PC-9 (cell line): ENCODE measurements around the gene RCOR1. TPM values are rescaled to one million over a fixed set of nuclear protein-coding genes. Genes with fewer than 3 reads are reported as not detected.
"Not testable (repeated sequence)": the region's sequence is repeated elsewhere in the genome, so short reads cannot be mapped to it uniquely, and the experiment has no call there.

ENCODE experiments used
- BruUV-seq: library from RNA; stranded (reverse); fragments of 400-500 nt; replicated peaks from 2 replicates; lab custom pipeline; 2021; lab: Mats Ljungman, UMichigan
- CTCF ChIA-PET: fragments of 300-600 bp; sonication (Branson Sonifier 250); formaldehyde crosslinking; loops from one replicate; lab custom pipeline; 2022; ENCODE audit warnings: antibody characterized with exemption; lab: Charles Lee
- POLR2A ChIA-PET: fragments of 300-600 bp; sonication (Branson Sonifier 250); formaldehyde crosslinking; loops from one replicate; lab custom pipeline; 2022; ENCODE audit warnings: antibody characterized with exemption; ENCODE audit not compliant: unreplicated experiment; lab: Charles Lee
- DNase-seq, 2 experiments: peaks; one replicate each; pipeline versions ENCODE4 v3.0.0 to v3.0.0-alpha.2; 2015 to 2022; ENCODE audit warnings: mixed read lengths in 1 of 2
- H2AFZ ChIP-seq: fragments of 200-600 bp; sonication (generic); 2 replicates; pipeline ENCODE4 v1.8.1; 2017; ENCODE audit warnings: antibody characterized with exemption
- H3F3A ChIP-seq: fragments of 200-600 bp; sonication (generic); 2 replicates; pipeline ENCODE4 v1.8.1; 2017; ENCODE audit warnings: antibody characterized with exemption, mild to moderate bottlenecking, low read depth; ENCODE audit not compliant: insufficient read depth
- H3K27ac ChIP-seq: fragments of 200-600 bp; sonication (generic); 2 replicates; pipeline ENCODE4 v1.6.1; 2016; ENCODE audit warnings: mixed run types
- H3K27me3 ChIP-seq: fragments of 200-600 bp; sonication (generic); 2 replicates; pipeline ENCODE4 v1.6.1; 2016; ENCODE audit warnings: low read depth, mixed run types; ENCODE audit not compliant: insufficient read depth
- H3K36me3 ChIP-seq: fragments of 200-600 bp; sonication (generic); 2 replicates; pipeline ENCODE4 v1.6.1; 2016; ENCODE audit warnings: low read depth, mixed run types
- H3K4me1 ChIP-seq: fragments of 200-600 bp; sonication (generic); replicated peaks from 2 replicates; pipeline ENCODE4 v1.6.1; 2016; ENCODE audit warnings: mixed run types; ENCODE audit not compliant: insufficient read depth
- H3K4me2 ChIP-seq: fragments of 200-600 bp; sonication (generic); 2 replicates; pipeline ENCODE4 v1.6.1; 2017; ENCODE audit warnings: mixed run types
- H3K4me3 ChIP-seq: fragments of 200-600 bp; sonication (generic); 2 replicates; pipeline ENCODE4 v1.6.1; 2016; ENCODE audit warnings: mixed run types
- H3K79me2 ChIP-seq: fragments of 200-600 bp; sonication (generic); 2 replicates; pipeline ENCODE4 v1.6.1; 2017; ENCODE audit warnings: low read depth, mixed run types
- H3K9me2 ChIP-seq: fragments of 200-600 bp; sonication (generic); 2 replicates; pipeline ENCODE4 v1.8.1; 2017; ENCODE audit warnings: mild to moderate bottlenecking; ENCODE audit not compliant: insufficient read depth
- H3K9me3 ChIP-seq: fragments of 200-600 bp; sonication (generic); 2 replicates; pipeline ENCODE4 v1.8.1; 2016; ENCODE audit warnings: low read depth; ENCODE audit not compliant: insufficient read depth
- H4K20me1 ChIP-seq: fragments of 200-600 bp; sonication (generic); 2 replicates; pipeline ENCODE4 v1.8.1; 2017; ENCODE audit not compliant: insufficient read depth
- CTCF ChIP-seq: fragments of 200-600 bp; sonication (generic); conservative IDR thresholded peaks from 2 replicates; pipeline ENCODE4 v1.6.1; 2017; ENCODE audit warnings: mixed run types, antibody characterized with exemption, mild to moderate bottlenecking, moderate library complexity
- EZH2 ChIP-seq: fragments of 200-600 bp; sonication (generic); IDR thresholded peaks from 2 replicates; pipeline ENCODE4 v1.8.0; 2017; ENCODE audit warnings: antibody characterized with exemption, low read depth
- intact Hi-C: fragments of 100-400 bp; cut with micrococcal nuclease; formaldehyde crosslinking; loops from one replicate; pipeline ENCODE4 v1.10.0; 2022; ENCODE audit not compliant: unreplicated experiment
- total RNA-seq: library from RNA; stranded (reverse); gene quantifications from 2 replicates; pipeline ENCODE4 v1.2.3, GENCODE V29; 2021

The RCOR1 gene
- total RNA-seq, 1 experiment from 2014 or later = 67.2 TPM

GRCh38 chr14:102630405-102630804, 38.0 kb downstream of the RCOR1 start:
- TF ChIP-seq CTCF (no peak), EZH2 (no peak)
- H3K36me3 ChIP-seq = peaks cover 5% of the 10 kb centered on the region; the same call in 1 of the 2 replicates
- H3K27ac ChIP-seq = no peak overlapping the region
- intact Hi-C loops = no loop called here
- DNase-seq = peak in 1 of 2 experiments; percentile 35
- peaks cover 80% of the 10 kb centered on the region for H4K20me1 ChIP-seq
- ChIA-PET POLR2A (no interaction called here), CTCF (interaction anchor here (2.6 kb wide), 1 partner anchor 36 kb away, joined by 8 read pairs; no protein-coding TSS in a partner anchor)
- H2AFZ ChIP-seq = no peak overlapping the region
- no TSS peak for BruUV-seq
- H3F3A ChIP-seq = peaks cover 47% of the 10 kb centered on the region; the same call in 1 of the 2 replicates
- H3K79me2 ChIP-seq = peaks cover 95% of the 10 kb centered on the region
- H3K4me1 ChIP-seq = peaks cover 14% of the 10 kb centered on the region
- H3K4me2 ChIP-seq = no peak overlapping the region
- H3K9me3 ChIP-seq = no peaks in the 10 kb centered on the region
- H3K9me2 ChIP-seq = no peaks in the 10 kb centered on the region
- no peak overlapping the region for H3K4me3 ChIP-seq
- H3K27me3 ChIP-seq = no peaks in the 10 kb centered on the region

- no TSS peak for BruUV-seq
- TF ChIP-seq EZH2 = no peak
- TF ChIP-seq CTCF = no peak
- intact Hi-C loops = no loop called here
- Histone ChIP-seq H4K20me1 (peaks cover 76% of the 10 kb centered on the region), H3K27me3 (no peaks in the 10 kb centered on the region), H3K4me2 (no peak overlapping the region), H3K4me3 (no peak overlapping the region), H3K36me3 (peaks cover 5% of the 10 kb centered on the region; the same call in 1 of the 2 replicates), H3K4me1 (peaks cover 14% of the 10 kb centered on the region), H3K79me2 (peaks cover 95% of the 10 kb centered on the region), H3K9me3 (no peaks in the 10 kb centered on the region), H3F3A (peaks cover 46% of the 10 kb centered on the region; the same call in 1 of the 2 replicates), H3K9me2 (no peaks in the 10 kb centered on the region), H3K27ac (no peak overlapping the region), H2AFZ (no peak overlapping the region)
- ChIA-PET CTCF (interaction anchor here (2.6 kb wide), 1 partner anchor 36 kb away, joined by 8 read pairs; no protein-coding TSS in a partner anchor), POLR2A (interaction anchor here (0.6 kb wide), 1 partner anchor 15 kb away, joined by 7 read pairs; no protein-coding TSS in a partner anchor)
- no peak for DNase-seq
These were observed 38.4 kb downstream of the RCOR1 start for GRCh38 chr14:102630881-102631280.

GRCh38 chr14:102633906-102634595, 41.6 kb downstream of the RCOR1 start:
- Histone ChIP-seq H3K27me3 (no peaks in the 10 kb centered on the region), H3K4me1 (peaks cover 14% of the 10 kb centered on the region), H3K27ac (no peak overlapping the region), H2AFZ (no peak overlapping the region), H3K4me3 (no peak overlapping the region), H3K9me2 (no peaks in the 10 kb centered on the region), H3K79me2 (peaks cover 94% of the 10 kb centered on the region), H4K20me1 (peaks cover 65% of the 10 kb centered on the region), H3K36me3 (peaks cover 5% of the 10 kb centered on the region; the same call in 1 of the 2 replicates), H3K4me2 (no peak overlapping the region), H3K9me3 (no peaks in the 10 kb centered on the region), H3F3A (peaks cover 35% of the 10 kb centered on the region; the same call in 1 of the 2 replicates)
- TF ChIP-seq EZH2 = no peak
- no peak for TF ChIP-seq CTCF
- BruUV-seq = no TSS peak
- POLR2A ChIA-PET = interaction anchor here (0.7 kb wide), 1 partner anchor 39 kb away, joined by 9 read pairs; no protein-coding TSS in a partner anchor
- CTCF ChIA-PET = no interaction called here
- intact Hi-C loops = no loop called here
- DNase-seq = no peak

- H3K9me2 ChIP-seq, BruUV-seq, H3K27me3 ChIP-seq, H2AFZ ChIP-seq, intact Hi-C loops, H3K4me1 ChIP-seq, H3K9me3 ChIP-seq, H3K4me2 ChIP-seq, H3K36me3 ChIP-seq, CTCF ChIA-PET, DNase-seq, H3K27ac ChIP-seq, H3K4me3 ChIP-seq: not testable (repeated sequence)
- POLR2A ChIA-PET = interaction anchor here (0.6 kb wide), 1 partner anchor 13 kb away, joined by 8 read pairs; no protein-coding TSS in a partner anchor
- H3F3A ChIP-seq = peaks cover 16% of the 10 kb centered on the region
- peaks cover 98% of the 10 kb centered on the region for H3K79me2 ChIP-seq
- peaks cover 71% of the 10 kb centered on the region for H4K20me1 ChIP-seq
These were observed 47.2 kb downstream of the RCOR1 start for GRCh38 chr14:102639611-102640010.
